Mammary epithelial cell (primary cell): ENCODE data around the gene GPR84.

Source experiments
- EZH2 ChIP-seq: IDR thresholded peaks from 2 replicates; pipeline ENCODE4 v1.6.1; 2012; ENCODE audit warnings: low read length, inconsistent platforms, borderline replicate concordance
- TF ChIP-seq, protein P1 (sequence below), 2 donors: IDR thresholded peaks in 1 of 2; conservative IDR thresholded peaks in 1 of 2; 2 replicates each; pipeline ENCODE4 v1.5.1; 2011 to 2012; ENCODE audit warnings: inconsistent platforms in 2 of 2, low read length in 2 of 2, mild to moderate bottlenecking in 2 of 2, control low read depth in 1 of 2, low read depth in 1 of 2; ENCODE audit not compliant: insufficient read depth in 1 of 2; ENCODE audit errors: extremely low read depth in 1 of 2

- TF ChIP-seq, protein P1, sequence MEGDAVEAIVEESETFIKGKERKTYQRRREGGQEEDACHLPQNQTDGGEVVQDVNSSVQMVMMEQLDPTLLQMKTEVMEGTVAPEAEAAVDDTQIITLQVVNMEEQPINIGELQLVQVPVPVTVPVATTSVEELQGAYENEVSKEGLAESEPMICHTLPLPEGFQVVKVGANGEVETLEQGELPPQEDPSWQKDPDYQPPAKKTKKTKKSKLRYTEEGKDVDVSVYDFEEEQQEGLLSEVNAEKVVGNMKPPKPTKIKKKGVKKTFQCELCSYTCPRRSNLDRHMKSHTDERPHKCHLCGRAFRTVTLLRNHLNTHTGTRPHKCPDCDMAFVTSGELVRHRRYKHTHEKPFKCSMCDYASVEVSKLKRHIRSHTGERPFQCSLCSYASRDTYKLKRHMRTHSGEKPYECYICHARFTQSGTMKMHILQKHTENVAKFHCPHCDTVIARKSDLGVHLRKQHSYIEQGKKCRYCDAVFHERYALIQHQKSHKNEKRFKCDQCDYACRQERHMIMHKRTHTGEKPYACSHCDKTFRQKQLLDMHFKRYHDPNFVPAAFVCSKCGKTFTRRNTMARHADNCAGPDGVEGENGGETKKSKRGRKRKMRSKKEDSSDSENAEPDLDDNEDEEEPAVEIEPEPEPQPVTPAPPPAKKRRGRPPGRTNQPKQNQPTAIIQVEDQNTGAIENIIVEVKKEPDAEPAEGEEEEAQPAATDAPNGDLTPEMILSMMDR (conservative IDR thresholded peaks at IDR 0.05 in 1 of 2, IDR thresholded peaks at IDR 0.05 in 1 of 2; ENCODE audit: extremely low read depth in 1 of 2, insufficient read depth in 1 of 2, low read depth in 1 of 2, low read length in 2 of 2) = peak; percentile 73 to 85
- TF ChIP-seq EZH2 = no peak
Observed at GRCh38 chr12:54324617-54325441, 39.5 kb downstream of the GPR84 start, which contains the start of gene COPZ1.
